Left ventricle myocardium inferior (tissue), 1 donor: Measurements from ENCODE around the gene GALNT16. TPM values are rescaled to one million over a fixed set of nuclear protein-coding genes. Genes with fewer than 3 reads are reported as not detected.

Experiments used
- DNase-seq: peaks from one replicate; pipeline ENCODE4 v3.0.0-alpha.2; 2020
- H3K27ac ChIP-seq: fragments of 200-600 bp; replicated peaks from 2 replicates; pipeline ENCODE4 v1.8.0; 2021
- H3K27me3 ChIP-seq: fragments of 200-600 bp; 2 replicates; pipeline ENCODE4 v1.8.0; 2021; ENCODE audit warnings: low read depth
- H3K36me3 ChIP-seq: fragments of 200-600 bp; 2 replicates; pipeline ENCODE4 v1.8.0; 2021
- H3K4me1 ChIP-seq: fragments of 200-600 bp; 2 replicates; pipeline ENCODE4 v1.8.0; 2021
- H3K4me3 ChIP-seq: fragments of 200-600 bp; 2 replicates; pipeline ENCODE4 v1.8.0; 2021; ENCODE audit warnings: mild to moderate bottlenecking, moderate library complexity
- H3K9me3 ChIP-seq: fragments of 200-600 bp; replicated peaks from 2 replicates; pipeline ENCODE4 v1.8.0; 2021
- intact Hi-C: fragments of 100-400 bp; cut with micrococcal nuclease; formaldehyde crosslinking; loops from one replicate; pipeline ENCODE4 v1.11.0; 2022
- total RNA-seq: library from RNA; stranded (reverse); fragmentation: NEBNext Ultra II Directional; extraction: Animal tissue kit (Norgen Biotek cat#: 25700); gene quantifications from one replicate; pipeline ENCODE4 v1.2.1, GENCODE V29; 2021
- TF ChIP-seq, protein P1 (sequence below): fragments of 200-600 bp; IDR thresholded peaks from 2 replicates; pipeline ENCODE4 v1.8.0; 2021; ENCODE audit warnings: antibody characterized with exemption, mild to moderate bottlenecking, borderline replicate concordance
- donor health status: DM: no; HTN: yes; CAD: no; lungs with severe emphysema.

Gene GALNT16
- total RNA-seq, 1 donor from 2014 or later: 70.5 TPM

- no peaks in the 10 kb centered on the region for H3K36me3 ChIP-seq
- H3K4me3 ChIP-seq: no peak overlapping the region
- TF ChIP-seq, protein P1, sequence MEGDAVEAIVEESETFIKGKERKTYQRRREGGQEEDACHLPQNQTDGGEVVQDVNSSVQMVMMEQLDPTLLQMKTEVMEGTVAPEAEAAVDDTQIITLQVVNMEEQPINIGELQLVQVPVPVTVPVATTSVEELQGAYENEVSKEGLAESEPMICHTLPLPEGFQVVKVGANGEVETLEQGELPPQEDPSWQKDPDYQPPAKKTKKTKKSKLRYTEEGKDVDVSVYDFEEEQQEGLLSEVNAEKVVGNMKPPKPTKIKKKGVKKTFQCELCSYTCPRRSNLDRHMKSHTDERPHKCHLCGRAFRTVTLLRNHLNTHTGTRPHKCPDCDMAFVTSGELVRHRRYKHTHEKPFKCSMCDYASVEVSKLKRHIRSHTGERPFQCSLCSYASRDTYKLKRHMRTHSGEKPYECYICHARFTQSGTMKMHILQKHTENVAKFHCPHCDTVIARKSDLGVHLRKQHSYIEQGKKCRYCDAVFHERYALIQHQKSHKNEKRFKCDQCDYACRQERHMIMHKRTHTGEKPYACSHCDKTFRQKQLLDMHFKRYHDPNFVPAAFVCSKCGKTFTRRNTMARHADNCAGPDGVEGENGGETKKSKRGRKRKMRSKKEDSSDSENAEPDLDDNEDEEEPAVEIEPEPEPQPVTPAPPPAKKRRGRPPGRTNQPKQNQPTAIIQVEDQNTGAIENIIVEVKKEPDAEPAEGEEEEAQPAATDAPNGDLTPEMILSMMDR: no peak
- H3K27me3 ChIP-seq: no peaks in the 10 kb centered on the region
- no peaks in the 10 kb centered on the region for H3K4me1 ChIP-seq
- intact Hi-C loops: no loop called here
- DNase-seq: no peak
- H3K27ac ChIP-seq: no peak overlapping the region
- no peaks in the 10 kb centered on the region for H3K9me3 ChIP-seq
These were observed 104.4 kb downstream of the GALNT16 start for GRCh38 chr14:69364378-69364777.

DNA sequence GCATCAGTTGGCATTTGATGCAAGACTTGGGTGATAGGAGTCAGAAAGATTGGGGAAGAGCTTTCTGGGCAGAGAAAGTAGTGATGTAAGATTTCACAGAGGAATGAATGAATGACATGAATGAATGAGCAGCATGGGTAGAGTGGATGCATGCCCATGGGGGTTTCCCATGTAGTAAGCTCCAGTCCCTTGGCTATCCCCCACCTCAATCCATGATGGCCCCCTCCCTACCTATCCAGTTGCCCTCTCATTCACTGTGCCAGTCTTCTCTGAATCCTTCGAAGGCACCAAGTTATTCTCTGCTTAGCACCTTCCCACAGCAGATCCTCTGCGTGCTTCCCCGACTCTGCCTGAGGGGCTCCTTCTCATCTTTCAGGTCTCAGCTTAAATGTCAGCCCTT is 106.1 kb downstream of the GALNT16 start:
- TF ChIP-seq, protein P1: no peak
- Histone ChIP-seq H3K27me3 (no peaks in the 10 kb centered on the region), H3K4me3 (no peak overlapping the region), H3K27ac (no peak overlapping the region), H3K4me1 (no peaks in the 10 kb centered on the region), H3K9me3 (no peaks in the 10 kb centered on the region), H3K36me3 (no peaks in the 10 kb centered on the region)
- intact Hi-C loops: no loop called here
- no peak for DNase-seq

- Histone ChIP-seq H3K4me1 (no peaks in the 10 kb centered on the region), H3K27ac (no peak overlapping the region), H3K36me3 (no peaks in the 10 kb centered on the region), H3K4me3 (no peak overlapping the region), H3K27me3 (no peaks in the 10 kb centered on the region), H3K9me3 (no peaks in the 10 kb centered on the region)
- intact Hi-C loops: no loop called here
- no peak for DNase-seq
- TF ChIP-seq, protein P1: no peak
These were observed 106.8 kb downstream of the GALNT16 start for GRCh38 chr14:69366761-69367160.

- no peaks in the 10 kb centered on the region for H3K27me3 ChIP-seq
- intact Hi-C loops: no loop called here
- no peak overlapping the region for H3K4me3 ChIP-seq
- no peak overlapping the region for H3K27ac ChIP-seq
- H3K36me3 ChIP-seq: no peaks in the 10 kb centered on the region
- TF ChIP-seq, protein P1: no peak
- no peaks in the 10 kb centered on the region for H3K9me3 ChIP-seq
- no peak for DNase-seq
- H3K4me1 ChIP-seq: no peaks in the 10 kb centered on the region
These were observed 108.4 kb downstream of the GALNT16 start for GRCh38 chr14:69368381-69368780.

- Histone ChIP-seq H3K36me3 (peaks cover 2% of the 10 kb centered on the region), H3K4me3 (no peak overlapping the region), H3K9me3 (peaks cover 2% of the 10 kb centered on the region), H3K27me3 (no peaks in the 10 kb centered on the region), H3K4me1 (no peaks in the 10 kb centered on the region), H3K27ac (no peak overlapping the region)
- intact Hi-C loops: no loop called here
- DNase-seq: no peak
- TF ChIP-seq, protein P1: no peak
These were observed 110.1 kb downstream of the GALNT16 start for GRCh38 chr14:69370061-69370460.

- no peaks in the 10 kb centered on the region for H3K4me1 ChIP-seq
- no peaks in the 10 kb centered on the region for H3K27me3 ChIP-seq
- DNase-seq: no peak
- H3K4me3 ChIP-seq: no peak overlapping the region
- H3K27ac ChIP-seq: no peak overlapping the region
- intact Hi-C loops: no loop called here
- peaks cover 23% of the 10 kb centered on the region for H3K36me3 ChIP-seq
- TF ChIP-seq, protein P1: no peak
- H3K9me3 ChIP-seq: peaks cover 6% of the 10 kb centered on the region
These were observed 112.2 kb downstream of the GALNT16 start for GRCh38 chr14:69372146-69372545.
